Measurements from ENCODE around the gene OR8H2. TPM values are rescaled to one million over a fixed set of nuclear protein-coding genes. Genes with fewer than 3 reads are reported as not detected.

Gene OR8H2
- total and polyA plus RNA-seq, 2 donors (not counting 3 experiments of a cell fraction or from before 2014, with no cell fraction given), result not detected

- no peak for TF ChIP-seq MAX (IDR thresholded peaks at IDR 0.05; ENCODE audit: insufficient read depth, insufficient read length)
- no peak for TF ChIP-seq JUN (IDR thresholded peaks at IDR 0.05; ENCODE audit: borderline replicate concordance, insufficient read depth, insufficient read length, low read depth)
- no peak for TF ChIP-seq MYC (IDR thresholded peaks at IDR 0.05; ENCODE audit: low read depth, low read length)
- TF ChIP-seq GATA2 (IDR thresholded peaks at IDR 0.05; ENCODE audit: insufficient read depth, insufficient read length, low read depth, low read length), result no peak
- TF ChIP-seq POLR2AphosphoS5 (IDR thresholded peaks at IDR 0.05; ENCODE audit: insufficient read depth, low read depth, low read length), result no peak
- TF ChIP-seq EZH2 (IDR thresholded peaks at IDR 0.05; ENCODE audit: borderline replicate concordance, low read depth, low read length, severe bottlenecking), result no peak
- no peak for TF ChIP-seq POLR2A (IDR thresholded peaks at IDR 0.05; ENCODE audit: low read depth, low read length)
- no peak for TF ChIP-seq CTCF (IDR thresholded peaks at IDR 0.05; ENCODE audit: extremely low read depth in 1 of 2, insufficient read depth in 1 of 2, low read depth in 1 of 2, low read length in 2 of 2)
- TF ChIP-seq FOS (IDR thresholded peaks at IDR 0.05; ENCODE audit: borderline replicate concordance, insufficient read depth, low read length), result no peak
- H3K9me1 ChIP-seq (replicated peaks; ENCODE audit: control insufficient read depth, extremely low read depth, insufficient read depth, low read length), result no peaks in the 10 kb centered on the region
- H3K27me3 ChIP-seq (ENCODE audit: control insufficient read depth in 2 of 2, insufficient read depth in 2 of 2, low read length in 2 of 2), result no peaks in the 10 kb centered on the region
- H2AFZ ChIP-seq (ENCODE audit: low read depth, low read length), result no peak overlapping the region
- H3K9me3 ChIP-seq (replicated peaks; ENCODE audit: control insufficient read depth, insufficient read depth, low read length), result peaks cover 2% of the 10 kb centered on the region
- intact Hi-C loops (cut with micrococcal nuclease), result no loop called here
- ChIA-PET POLR2A (no interaction called here), CTCF (no interaction called here)
- dilution Hi-C loops (cut with MboI; ENCODE audit: extremely low pct_ligation_motif_present, low sequenced_read_pairs), result no loop called here
- H3K9ac ChIP-seq (replicated peaks; ENCODE audit: extremely low read depth, insufficient read depth, low read length), result no peak overlapping the region
- no peak overlapping the region for H3K4me3 ChIP-seq (replicated peaks in 1 of 3; ENCODE audit: insufficient read depth in 1 of 3, low read depth in 1 of 3, low read length in 3 of 3)
- no TSS peak for BruUV-seq (replicated peaks)
- no peak overlapping the region for H3K27ac ChIP-seq (ENCODE audit: insufficient read depth, low read depth, low read length)
- H3K4me1 ChIP-seq (ENCODE audit: control insufficient read depth, extremely low read depth, insufficient read depth, low read length), result no peaks in the 10 kb centered on the region
- no peaks in the 10 kb centered on the region for H4K20me1 ChIP-seq (replicated peaks; ENCODE audit: control insufficient read depth, extremely low read depth, insufficient read depth, low read length)
- DNase-seq (ENCODE audit: low read depth, low spot score) (no peak), FAIRE-seq (no peak)
- no peak overlapping the region for H3K4me2 ChIP-seq (ENCODE audit: insufficient read depth, low read length)
- no peaks in the 10 kb centered on the region for H3K79me2 ChIP-seq (ENCODE audit: control insufficient read depth, insufficient read depth, low read length)
- no peaks in the 10 kb centered on the region for H3K36me3 ChIP-seq (ENCODE audit: control insufficient read depth in 2 of 2, extremely low read depth in 1 of 2, insufficient read depth in 2 of 2, low read length in 2 of 2)
Measured at GRCh38 chr11:56089697-56090096, 13.8 kb upstream of the OR8H2 start.
